H1 (cell line): ENCODE measurements around the gene P2RX7.
"Not testable (repeated sequence)": the region's sequence is repeated elsewhere in the genome, so short reads cannot be mapped to it uniquely, and the experiment has no call there.

ENCODE experiments used
- CHD1 ChIP-seq: IDR thresholded peaks from 2 replicates; pipeline ENCODE4 v1.6.1; 2012; ENCODE audit warnings: low read depth, low read length, improper control_type of control experiment
- CTCF ChIP-seq, 3 experiments: IDR thresholded peaks; 1 replicate in 2 of 3; 2 replicates in 1 of 3; pipeline versions ENCODE4 v1.5.1 to v1.6.1; 2011; ENCODE audit warnings: low read length in 3 of 3, mild to moderate bottlenecking in 3 of 3, inconsistent platforms in 2 of 3, low read depth in 1 of 3, moderate library complexity in 1 of 3; ENCODE audit not compliant: insufficient read depth in 1 of 3; ENCODE audit errors: control extremely low read depth in 1 of 3
- JUN ChIP-seq: IDR thresholded peaks from 2 replicates; pipeline ENCODE4 v1.6.1; 2011; ENCODE audit warnings: low read depth, mild to moderate bottlenecking, improper control_type of control experiment, low read length

- not testable (repeated sequence) for TF ChIP-seq CTCF (IDR thresholded peaks at IDR 0.05; ENCODE audit: control extremely low read depth in 1 of 3, insufficient read depth in 1 of 3, low read depth in 1 of 3, low read length in 3 of 3); CHD1; JUN
Observed at GRCh38 chr12:121164839-121165238, 32.2 kb downstream of the P2RX7 start.
